T-helper 2 cell treated with Interferon-gamma antibody and Interleukin-4, amounts not matched to agents 100 ng/mL and 5 ng/mL, for 36 hours (primary cell): ENCODE data around the gene ARHGAP11B.
"Not testable (repeated sequence)": the region's sequence is repeated elsewhere in the genome, so short reads cannot be mapped to it uniquely, and the experiment has no call there.

Experiments used
- intact Hi-C: fragments of 100-400 bp; cut with micrococcal nuclease; formaldehyde crosslinking; loops from one replicate; pipeline ENCODE4 v1.15.1; 2023

ARHGAP11B gene

GRCh38 chr15:30625436-30626193 is at the start of gene ARHGAP11B:
Gene ARHGAP11B, plus strand, starts transcription at chr15:30626128.
- intact Hi-C loops = not testable (repeated sequence)

GRCh38 chr15:30579394-30579970 is 46.4 kb upstream of the ARHGAP11B start:
- intact Hi-C loops = not testable (repeated sequence)

GRCh38 chr15:30580716-30581115 is 45.2 kb upstream of the ARHGAP11B start:
- intact Hi-C loops = not testable (repeated sequence)

- intact Hi-C loops = not testable (repeated sequence)
Measured at GRCh38 chr15:30598953-30599352, 27.0 kb upstream of the ARHGAP11B start.

GRCh38 chr15:30603796-30604195 is 22.1 kb upstream of the ARHGAP11B start, which contains the start of gene GOLGA8H:
Gene GOLGA8H, plus strand, starts transcription at chr15:30604028. Its CDS starts 98 bp downstream, at chr15:30604126.
- intact Hi-C loops = not testable (repeated sequence)

- intact Hi-C loops = not testable (repeated sequence)
Measured at GRCh38 chr15:30612271-30612670, 13.7 kb upstream of the ARHGAP11B start.

GRCh38 chr15:30621342-30621741 is 4.6 kb upstream of the ARHGAP11B start:
- intact Hi-C loops = not testable (repeated sequence)

GRCh38 chr15:30626194-30626565 is 252 bp downstream of the ARHGAP11B start:
- intact Hi-C loops = not testable (repeated sequence)

- intact Hi-C loops = not testable (repeated sequence)
Measured at GRCh38 chr15:30626632-30627031, 704 bp downstream of the ARHGAP11B start.

- intact Hi-C loops = no loop called here
Measured at GRCh38 chr15:30650012-30650929, 24.3 kb downstream of the ARHGAP11B start.

GRCh38 chr15:30661154-30661553 is 35.2 kb downstream of the ARHGAP11B start:
- intact Hi-C loops = loop anchor here (10.0 kb wide), 1 partner anchor 94 kb away; no protein-coding TSS in a partner anchor

- intact Hi-C loops = loop anchor here (10.0 kb wide), 1 partner anchor 85 kb away; no protein-coding TSS in a partner anchor
Measured at GRCh38 chr15:30669621-30670020, 43.7 kb downstream of the ARHGAP11B start.

- intact Hi-C loops = no loop called here
Measured at GRCh38 chr15:30670056-30670455, 44.1 kb downstream of the ARHGAP11B start.

- intact Hi-C loops = no loop called here
Measured at GRCh38 chr15:30671309-30671708, 45.4 kb downstream of the ARHGAP11B start.

GRCh38 chr15:30675126-30675525 is 49.2 kb downstream of the ARHGAP11B start:
- intact Hi-C loops = no loop called here

GRCh38 chr15:30675891-30676290 is 50.0 kb downstream of the ARHGAP11B start:
- intact Hi-C loops = not testable (repeated sequence)

- intact Hi-C loops = not testable (repeated sequence)
Measured at GRCh38 chr15:30680997-30681396, 55.1 kb downstream of the ARHGAP11B start.

GRCh38 chr15:30685709-30686285 is 59.9 kb downstream of the ARHGAP11B start:
- intact Hi-C loops = not testable (repeated sequence)

GRCh38 chr15:30686651-30687050 is 60.7 kb downstream of the ARHGAP11B start:
- intact Hi-C loops = not testable (repeated sequence)
